NT2/D1 (cell line): ENCODE measurements around the gene IRF8.

Experiments used
- SUZ12 ChIP-seq: IDR thresholded peaks from 2 replicates; pipeline ENCODE4 v1.6.1; 2011; ENCODE audit not compliant: insufficient read length, insufficient read depth; ENCODE audit errors: extremely low read depth
- YY1 ChIP-seq: IDR thresholded peaks from 2 replicates; pipeline ENCODE4 v1.6.1; 2011; ENCODE audit not compliant: insufficient read length, insufficient read depth
- ZNF274 ChIP-seq: IDR thresholded peaks from 2 replicates; pipeline ENCODE4 v1.6.1; 2011; ENCODE audit warnings: mild to moderate bottlenecking, low read depth, low read length

- no peak for TF ChIP-seq YY1
- no peak for TF ChIP-seq ZNF274
- no peak for TF ChIP-seq SUZ12
Measured at GRCh38 chr16:85940214-85940613, 41.3 kb downstream of the IRF8 start.
